Epidermal melanocyte (primary cell): Measurements from ENCODE around the gene IFITM5.

Experiments used
- DNase-seq: peaks from one replicate; pipeline ENCODE4 v3.0.0; 2011; ENCODE audit warnings: low spot score; ENCODE audit not compliant: insufficient read length

Gene IFITM5

GRCh38 chr11:284105-285020, 15.0 kb downstream of the IFITM5 start:
- DNase-seq = peak; percentile 11

- DNase-seq = no peak
These were observed 15.8 kb downstream of the IFITM5 start for GRCh38 chr11:283405-284104.

GRCh38 chr11:282630-283360, 16.5 kb downstream of the IFITM5 start:
- peak; percentile 15 for DNase-seq

- no peak for DNase-seq
These were observed 17.2 kb downstream of the IFITM5 start for GRCh38 chr11:282171-282570.

GRCh38 chr11:281486-282161, 17.7 kb downstream of the IFITM5 start:
- no peak for DNase-seq

GRCh38 chr11:280706-281485, 18.4 kb downstream of the IFITM5 start:
- no peak for DNase-seq

- DNase-seq = no peak
These were observed 19.2 kb downstream of the IFITM5 start for GRCh38 chr11:279966-280705.

GRCh38 chr11:279040-279965, 20.0 kb downstream of the IFITM5 start:
- no peak for DNase-seq

GRCh38 chr11:278001-278951, 21.1 kb downstream of the IFITM5 start, which contains the start of gene NLRP6:
NLRP6 (plus strand) TSS chr11:278407; CDS start chr11:278570, 163 bp downstream.
- no peak for DNase-seq

GRCh38 chr11:276219-276618, 23.1 kb downstream of the IFITM5 start:
- no peak for DNase-seq

GRCh38 chr11:272931-273198, 26.5 kb downstream of the IFITM5 start:
- DNase-seq = no peak

- DNase-seq = no peak
These were observed 27.0 kb downstream of the IFITM5 start for GRCh38 chr11:272195-272930.

GRCh38 chr11:271319-271715, 28.0 kb downstream of the IFITM5 start:
- DNase-seq = no peak

GRCh38 chr11:270451-271318, 28.6 kb downstream of the IFITM5 start:
- DNase-seq = no peak

- no peak for DNase-seq
These were observed 30.0 kb downstream of the IFITM5 start for GRCh38 chr11:269146-269890.
